GM12891 (cell line): Measurements from ENCODE around the gene PRLH.

Source experiments
- POLR2A ChIP-seq: IDR thresholded peaks from 2 replicates; pipeline ENCODE4 v1.6.1; 2011; ENCODE audit warnings: low read depth, low read length, control low read depth
- POLR2AphosphoS5 ChIP-seq: IDR thresholded peaks from 2 replicates; pipeline ENCODE4 v1.6.1; 2011; ENCODE audit warnings: low read depth, low read length, control low read depth

- TF ChIP-seq POLR2AphosphoS5 = no peak
- no peak for TF ChIP-seq POLR2A
Measured at GRCh38 chr2:237603049-237603717, 36.8 kb downstream of the PRLH start.
